Measurements from ENCODE around the gene FAM156A.
"Not testable (repeated sequence)": the region's sequence is repeated elsewhere in the genome, so short reads cannot be mapped to it uniquely, and the experiment has no call there.

The FAM156A gene

DNA sequence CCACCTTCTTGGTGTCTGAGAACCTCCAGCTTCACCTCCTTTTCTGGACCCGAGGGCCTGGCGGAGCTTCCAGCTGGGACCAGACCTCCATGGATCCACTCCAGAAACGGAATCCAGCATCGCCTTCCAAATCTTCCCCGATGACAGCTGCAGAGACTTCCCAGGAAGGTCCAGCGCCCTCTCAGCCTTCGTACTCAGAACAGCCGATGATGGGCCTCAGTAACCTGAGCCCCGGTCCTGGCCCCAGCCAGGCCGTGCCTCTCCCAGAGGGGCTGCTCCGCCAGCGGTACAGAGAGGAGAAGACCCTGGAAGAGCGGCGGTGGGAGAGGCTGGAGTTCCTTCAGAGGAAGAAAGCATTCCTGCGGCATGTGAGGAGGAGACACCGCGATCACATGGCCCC lies 51.2 kb downstream of the FAM156A start:
- H3K4me3 ChIP-seq (ENCODE audit: low read depth, low read length); DNase-seq (ENCODE audit: low read depth, low spot score); in situ Hi-C loops (cut with HindIII; ENCODE audit: low sequenced_read_pairs): not testable (repeated sequence)

DNA sequence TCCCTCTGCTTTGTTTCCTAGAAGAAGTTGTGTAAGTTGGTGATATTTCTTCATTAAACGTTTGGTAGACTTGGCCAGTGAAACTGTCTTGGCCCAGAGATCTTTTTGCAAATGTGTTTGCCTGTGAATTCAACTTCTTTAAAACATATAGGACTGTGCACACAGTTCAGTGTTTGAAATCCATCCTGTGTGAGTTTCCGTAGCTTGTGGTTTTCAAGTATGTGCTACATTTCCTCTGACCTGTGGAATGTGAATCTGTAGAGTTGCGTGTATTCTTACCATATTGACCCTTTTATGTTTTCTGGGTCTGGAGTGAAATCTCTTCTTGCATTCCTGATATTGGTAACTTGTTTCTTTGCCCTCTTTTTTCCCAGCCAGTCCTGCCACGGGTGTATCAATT lies 52.2 kb downstream of the FAM156A start:
- DNase-seq (ENCODE audit: low read depth, low spot score); H3K4me3 ChIP-seq (ENCODE audit: low read depth, low read length); in situ Hi-C loops (cut with HindIII; ENCODE audit: low sequenced_read_pairs): not testable (repeated sequence)

DNA sequence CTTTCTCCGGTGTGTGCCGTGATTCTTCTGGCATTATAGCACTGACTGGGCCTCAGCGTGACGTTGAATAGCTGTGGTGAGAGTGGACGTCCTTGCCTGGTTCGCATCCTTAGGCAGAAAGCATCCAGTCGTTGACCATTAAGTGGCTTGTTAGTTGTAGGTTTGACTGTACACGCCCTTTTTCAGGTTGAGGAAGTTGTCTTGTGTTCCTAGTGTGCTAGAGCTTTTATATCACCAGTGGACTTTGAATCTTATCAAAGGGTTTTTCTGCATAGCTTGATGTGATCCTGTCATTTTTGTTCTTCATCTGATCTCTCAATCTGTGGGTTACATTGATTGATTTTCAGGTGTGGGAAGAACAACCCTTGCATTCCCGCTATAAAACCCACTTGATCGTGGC lies 52.8 kb downstream of the FAM156A start:
- H3K4me3 ChIP-seq (ENCODE audit: low read depth, low read length); DNase-seq (ENCODE audit: low read depth, low spot score); in situ Hi-C loops (cut with HindIII; ENCODE audit: low sequenced_read_pairs): not testable (repeated sequence)
